Keratinocyte (primary cell): ENCODE data around the gene RICTOR.

Source experiments
- EZH2 ChIP-seq: IDR thresholded peaks from one replicate; pipeline ENCODE4 v1.6.1; 2012; ENCODE audit warnings: inconsistent platforms, mild to moderate bottlenecking, low read length, moderate library complexity
- TF ChIP-seq, protein P1 (sequence below), 3 experiments: IDR thresholded peaks in 1 of 3; conservative IDR thresholded peaks in 1 of 3; optimal IDR thresholded peaks in 1 of 3; 2 replicates in 2 of 3; 3 replicates in 1 of 3; pipeline versions ENCODE3 to v1.5.1; 2011; ENCODE audit warnings: low read length in 3 of 3, mild to moderate bottlenecking in 3 of 3, moderate library complexity in 2 of 3, control low read depth in 1 of 3, inconsistent platforms in 1 of 3; ENCODE audit not compliant: insufficient read depth in 2 of 3; ENCODE audit errors: extremely low read depth in 1 of 3

DNA sequence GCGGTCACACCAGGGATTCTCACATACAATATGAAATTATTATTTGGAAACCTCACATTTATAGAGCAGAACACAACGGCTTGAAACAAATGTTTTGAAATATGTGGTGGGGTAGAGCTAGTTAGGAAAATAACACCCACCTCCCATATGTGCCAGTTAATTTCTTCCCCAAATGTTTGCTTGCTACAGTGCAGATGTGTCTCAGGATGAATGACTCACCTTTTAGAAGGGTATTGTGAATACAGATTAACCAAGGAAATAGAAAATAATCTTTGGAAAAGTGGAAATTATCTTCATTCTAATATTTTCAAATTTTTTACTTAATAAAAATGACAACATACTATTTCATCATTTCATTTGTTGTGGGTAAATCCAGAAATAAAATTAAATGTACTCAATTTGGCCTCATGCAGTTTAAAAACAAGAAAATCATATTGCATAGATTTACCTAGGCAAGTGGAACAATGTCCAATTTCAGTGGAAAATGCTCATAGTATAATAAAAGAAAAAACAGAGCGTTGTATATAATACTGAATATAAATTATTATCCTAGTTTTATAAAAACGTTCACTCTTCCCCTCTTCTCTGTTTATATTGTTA, 39.3 kb upstream of the RICTOR start:
- TF ChIP-seq, protein P1, sequence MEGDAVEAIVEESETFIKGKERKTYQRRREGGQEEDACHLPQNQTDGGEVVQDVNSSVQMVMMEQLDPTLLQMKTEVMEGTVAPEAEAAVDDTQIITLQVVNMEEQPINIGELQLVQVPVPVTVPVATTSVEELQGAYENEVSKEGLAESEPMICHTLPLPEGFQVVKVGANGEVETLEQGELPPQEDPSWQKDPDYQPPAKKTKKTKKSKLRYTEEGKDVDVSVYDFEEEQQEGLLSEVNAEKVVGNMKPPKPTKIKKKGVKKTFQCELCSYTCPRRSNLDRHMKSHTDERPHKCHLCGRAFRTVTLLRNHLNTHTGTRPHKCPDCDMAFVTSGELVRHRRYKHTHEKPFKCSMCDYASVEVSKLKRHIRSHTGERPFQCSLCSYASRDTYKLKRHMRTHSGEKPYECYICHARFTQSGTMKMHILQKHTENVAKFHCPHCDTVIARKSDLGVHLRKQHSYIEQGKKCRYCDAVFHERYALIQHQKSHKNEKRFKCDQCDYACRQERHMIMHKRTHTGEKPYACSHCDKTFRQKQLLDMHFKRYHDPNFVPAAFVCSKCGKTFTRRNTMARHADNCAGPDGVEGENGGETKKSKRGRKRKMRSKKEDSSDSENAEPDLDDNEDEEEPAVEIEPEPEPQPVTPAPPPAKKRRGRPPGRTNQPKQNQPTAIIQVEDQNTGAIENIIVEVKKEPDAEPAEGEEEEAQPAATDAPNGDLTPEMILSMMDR (optimal IDR thresholded peaks at IDR 0.05 in 1 of 3, IDR thresholded peaks at IDR 0.05 in 1 of 3, conservative IDR thresholded peaks at IDR 0.05 in 1 of 3; ENCODE audit: extremely low read depth in 1 of 3, insufficient read depth in 2 of 3, low read length in 3 of 3), result no peak
- TF ChIP-seq EZH2, result no peak
